Mesendoderm (in vitro differentiated cells): ENCODE results near the gene KCTD20.

Source experiments
- DNase-seq: peaks from one replicate; pipeline ENCODE4 v3.0.0; 2013
- H2AK5ac ChIP-seq: 2 replicates; pipeline ENCODE4 v1.6.1; 2013; ENCODE audit warnings: low read length, inconsistent platforms
- H2BK120ac ChIP-seq: 2 replicates; pipeline ENCODE4 v1.6.1; 2013; ENCODE audit warnings: low read depth, mild to moderate bottlenecking, low read length, moderate library complexity, mixed read lengths
- H2BK15ac ChIP-seq: replicated peaks from 2 replicates; pipeline ENCODE4 v1.6.1; 2013; ENCODE audit warnings: low read depth, mild to moderate bottlenecking, moderate library complexity
- H2BK5ac ChIP-seq: 2 replicates; pipeline ENCODE4 v1.6.1; 2013; ENCODE audit warnings: low read length, inconsistent platforms
- H3K18ac ChIP-seq: 2 replicates; pipeline ENCODE4 v1.6.1; 2013; ENCODE audit warnings: mild to moderate bottlenecking, low read length, mixed read lengths
- H3K23ac ChIP-seq: one replicate; pipeline ENCODE4 v1.6.1; 2013; ENCODE audit warnings: low read length
- H3K27ac ChIP-seq: 2 replicates; pipeline ENCODE4 v1.5.1; 2013; ENCODE audit warnings: low read depth, mild to moderate bottlenecking, inconsistent platforms, low read length, moderate library complexity
- H3K27me3 ChIP-seq: 2 replicates; pipeline ENCODE4 v1.6.1; 2013; ENCODE audit warnings: low read length, control low read depth, mild to moderate bottlenecking, inconsistent platforms; ENCODE audit not compliant: insufficient read depth, poor library complexity
- H3K36me3 ChIP-seq: 2 replicates; pipeline ENCODE4 v1.6.1; 2013; ENCODE audit warnings: low read length, inconsistent platforms; ENCODE audit not compliant: control insufficient read depth, insufficient read depth
- H3K4ac ChIP-seq: one replicate; pipeline ENCODE4 v1.6.1; 2013; ENCODE audit warnings: low read depth, mild to moderate bottlenecking, low read length, moderate library complexity
- H3K4me1 ChIP-seq: 2 replicates; pipeline ENCODE4 v1.6.1; 2013; ENCODE audit warnings: low read depth, low read length, inconsistent platforms; ENCODE audit not compliant: control insufficient read depth
- H3K4me2 ChIP-seq: 2 replicates; pipeline ENCODE4 v1.6.1; 2013; ENCODE audit warnings: low read length
- H3K4me3 ChIP-seq: 2 replicates; pipeline ENCODE4 v1.5.1; 2013; ENCODE audit warnings: mild to moderate bottlenecking, low read length
- H3K56ac ChIP-seq: one replicate; pipeline ENCODE4 v1.6.1; 2013; ENCODE audit warnings: low read length
- H3K79me1 ChIP-seq: 2 replicates; pipeline ENCODE4 v1.6.1; 2013; ENCODE audit warnings: low read length, inconsistent platforms
- H3K79me2 ChIP-seq: 2 replicates; pipeline ENCODE4 v1.6.1; 2013; ENCODE audit warnings: mild to moderate bottlenecking, low read length; ENCODE audit not compliant: control insufficient read depth, insufficient read depth
- H3K9ac ChIP-seq: 2 replicates; pipeline ENCODE4 v1.6.1; 2013; ENCODE audit warnings: low read length, inconsistent platforms
- H4K5ac ChIP-seq: one replicate; pipeline ENCODE4 v1.6.1; 2013; ENCODE audit warnings: low read length
- H4K8ac ChIP-seq: one replicate; pipeline ENCODE4 v1.6.1; 2013; ENCODE audit warnings: low read depth, mild to moderate bottlenecking, control low read depth, low read length, moderate library complexity
- WGBS: extraction: QIAGEN DNeasy Blood & Tissue Kit; methylation state at CpG from one replicate; pipeline ENCODE4 v1.1.7; 2013; ENCODE audit warnings: low lambda C conversion rate, missing lambda C conversion rate; ENCODE audit not compliant: insufficient coverage; ENCODE audit errors: extremely low coverage; 5-methylcytosine and 5-hydroxymethylcytosine counted together

The KCTD20 gene

GRCh38 chr6:36516988-36517387, 74.2 kb downstream of the KCTD20 start:
- Histone ChIP-seq H3K9ac (no peak overlapping the region), H4K8ac (no peak overlapping the region), H3K4me3 (no peak overlapping the region), H3K27me3 (no peaks in the 10 kb centered on the region), H2BK5ac (no peak overlapping the region), H2BK15ac (no peak overlapping the region), H3K27ac (no peak overlapping the region), H2BK120ac (no peak overlapping the region), H3K18ac (no peak overlapping the region), H4K5ac (no peak overlapping the region), H3K56ac (no peak overlapping the region), H3K79me2 (no peaks in the 10 kb centered on the region), H3K4ac (no peak overlapping the region), H3K23ac (no peak overlapping the region), H3K4me2 (no peak overlapping the region), H3K4me1 (no peaks in the 10 kb centered on the region), H2AK5ac (no peak overlapping the region), H3K79me1 (no peaks in the 10 kb centered on the region), H3K36me3 (no peaks in the 10 kb centered on the region)
- DNase-seq: no peak

- Histone ChIP-seq H3K18ac (no peak overlapping the region), H3K36me3 (no peaks in the 10 kb centered on the region), H3K79me1 (no peaks in the 10 kb centered on the region), H2BK5ac (no peak overlapping the region), H3K9ac (no peak overlapping the region), H3K56ac (no peak overlapping the region), H4K5ac (no peak overlapping the region), H3K4me3 (no peak overlapping the region), H3K79me2 (no peaks in the 10 kb centered on the region), H3K4ac (no peak overlapping the region), H3K4me1 (no peaks in the 10 kb centered on the region), H2BK15ac (no peak overlapping the region), H3K27ac (no peak overlapping the region), H4K8ac (no peak overlapping the region), H2BK120ac (no peak overlapping the region), H3K27me3 (no peaks in the 10 kb centered on the region), H2AK5ac (no peak overlapping the region), H3K23ac (no peak overlapping the region), H3K4me2 (no peak overlapping the region)
- WGBS: no CpG with 5 or more reads among the region's 2 CpGs
- DNase-seq: no peak
Measured at GRCh38 chr6:36517408-36517807, 74.6 kb downstream of the KCTD20 start.

- no peak for DNase-seq
- no peak overlapping the region for H2BK15ac ChIP-seq
- no peaks in the 10 kb centered on the region for H3K27me3 ChIP-seq
- H3K4me2 ChIP-seq: no peak overlapping the region
- H3K4me3 ChIP-seq: no peak overlapping the region
- H3K23ac ChIP-seq: no peak overlapping the region
- H4K5ac ChIP-seq: no peak overlapping the region
- no peaks in the 10 kb centered on the region for H3K36me3 ChIP-seq
- no peak overlapping the region for H3K27ac ChIP-seq
- no peak overlapping the region for H3K4ac ChIP-seq
- no peak overlapping the region for H3K9ac ChIP-seq
- no peak overlapping the region for H2BK120ac ChIP-seq
- no peaks in the 10 kb centered on the region for H3K79me2 ChIP-seq
- H2AK5ac ChIP-seq: no peak overlapping the region
- no peak overlapping the region for H2BK5ac ChIP-seq
- H3K56ac ChIP-seq: no peak overlapping the region
- H3K18ac ChIP-seq: no peak overlapping the region
- no peak overlapping the region for H4K8ac ChIP-seq
- no peaks in the 10 kb centered on the region for H3K4me1 ChIP-seq
- H3K79me1 ChIP-seq: no peaks in the 10 kb centered on the region
Measured at GRCh38 chr6:36519352-36519751, 76.6 kb downstream of the KCTD20 start.

DNA sequence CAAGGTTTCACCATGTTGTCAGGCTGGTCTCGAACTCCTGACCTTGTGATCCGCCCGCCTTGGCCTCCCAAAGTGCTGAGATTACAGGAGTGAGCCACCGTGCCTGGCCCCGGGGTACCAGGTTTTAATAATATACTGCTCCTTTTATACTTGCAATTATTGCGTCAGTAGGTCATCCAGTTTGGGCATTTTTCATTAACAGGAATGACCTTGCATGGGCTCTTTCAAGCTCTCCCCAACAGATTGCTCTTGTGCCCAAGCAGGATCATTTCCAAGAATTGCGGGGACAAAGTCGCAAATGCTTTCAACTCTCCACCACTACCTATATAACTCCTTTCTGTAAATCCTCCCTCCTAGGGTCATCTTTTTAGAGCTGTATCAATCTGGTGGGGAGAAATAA, 80.7 kb downstream of the KCTD20 start:
- no peaks in the 10 kb centered on the region for H3K36me3 ChIP-seq
- H3K27ac ChIP-seq: no peak overlapping the region
- no peaks in the 10 kb centered on the region for H3K4me1 ChIP-seq
- H3K18ac ChIP-seq: no peak overlapping the region
- no peak overlapping the region for H2BK5ac ChIP-seq
- no peak overlapping the region for H4K8ac ChIP-seq
- no peak overlapping the region for H4K5ac ChIP-seq
- H3K4ac ChIP-seq: no peak overlapping the region
- H3K79me1 ChIP-seq: peaks cover 2% of the 10 kb centered on the region
- no peaks in the 10 kb centered on the region for H3K79me2 ChIP-seq
- H3K23ac ChIP-seq: no peak overlapping the region
- H2AK5ac ChIP-seq: no peak overlapping the region
- H3K9ac ChIP-seq: no peak overlapping the region
- no peak overlapping the region for H3K56ac ChIP-seq
- no peak overlapping the region for H3K4me3 ChIP-seq
- DNase-seq: no peak
- no peaks in the 10 kb centered on the region for H3K27me3 ChIP-seq
- no peak overlapping the region for H2BK15ac ChIP-seq
- WGBS: no CpG with 5 or more reads among the region's 8 CpGs
- H3K4me2 ChIP-seq: no peak overlapping the region
- no peak overlapping the region for H2BK120ac ChIP-seq

DNA sequence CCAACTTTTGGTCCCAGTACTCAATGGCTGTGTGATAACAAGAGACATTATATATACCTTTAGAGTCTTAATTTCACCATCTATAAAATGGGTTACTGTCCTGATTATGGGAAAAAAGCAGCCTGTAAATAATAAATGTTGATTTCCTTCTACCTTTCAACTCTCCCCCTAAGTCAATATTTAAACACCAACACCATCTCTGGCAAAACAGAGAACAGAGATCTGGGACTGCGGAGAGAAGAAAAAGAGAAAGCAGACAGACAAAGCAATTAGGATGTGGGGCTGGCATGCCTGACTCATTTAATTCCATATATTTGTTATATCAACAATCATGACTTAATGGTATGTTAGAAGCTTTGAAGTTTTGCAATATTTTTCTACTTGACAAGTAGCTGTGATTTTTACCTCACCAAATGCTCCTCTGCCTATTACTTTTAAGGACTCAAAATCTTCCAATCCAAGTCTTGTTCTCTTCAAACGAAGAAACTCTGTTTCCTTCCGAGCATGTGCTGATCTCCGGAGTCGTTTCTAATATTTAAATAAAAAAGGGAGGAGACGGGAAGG, 81.2 kb downstream of the KCTD20 start:
- no peak overlapping the region for H2BK120ac ChIP-seq
- H4K5ac ChIP-seq: no peak overlapping the region
- no peak overlapping the region for H3K4ac ChIP-seq
- no peak overlapping the region for H4K8ac ChIP-seq
- H3K4me2 ChIP-seq: no peak overlapping the region
- H3K79me2 ChIP-seq: no peaks in the 10 kb centered on the region
- H3K9ac ChIP-seq: no peak overlapping the region
- H3K4me1 ChIP-seq: no peaks in the 10 kb centered on the region
- H2BK15ac ChIP-seq: no peak overlapping the region
- no peak for DNase-seq
- H3K23ac ChIP-seq: no peak overlapping the region
- H3K56ac ChIP-seq: no peak overlapping the region
- no peak overlapping the region for H2AK5ac ChIP-seq
- WGBS: no CpG with 5 or more reads among the region's 6 CpGs
- H3K79me1 ChIP-seq: peaks cover 2% of the 10 kb centered on the region
- no peak overlapping the region for H3K18ac ChIP-seq
- H3K27ac ChIP-seq: no peak overlapping the region
- H2BK5ac ChIP-seq: no peak overlapping the region
- no peak overlapping the region for H3K4me3 ChIP-seq
- H3K27me3 ChIP-seq: no peaks in the 10 kb centered on the region
- no peaks in the 10 kb centered on the region for H3K36me3 ChIP-seq

GRCh38 chr6:36524871-36525270, 82.1 kb downstream of the KCTD20 start:
- Histone ChIP-seq H4K5ac (no peak overlapping the region), H3K4me1 (no peaks in the 10 kb centered on the region), H3K18ac (no peak overlapping the region), H3K79me1 (peaks cover 2% of the 10 kb centered on the region), H3K4ac (no peak overlapping the region), H2AK5ac (no peak overlapping the region), H3K36me3 (no peaks in the 10 kb centered on the region), H3K27me3 (no peaks in the 10 kb centered on the region), H2BK120ac (no peak overlapping the region), H3K79me2 (no peaks in the 10 kb centered on the region), H3K56ac (no peak overlapping the region), H3K23ac (no peak overlapping the region), H3K4me3 (no peak overlapping the region), H3K9ac (no peak overlapping the region), H4K8ac (no peak overlapping the region), H2BK5ac (no peak overlapping the region), H3K4me2 (no peak overlapping the region), H3K27ac (no peak overlapping the region), H2BK15ac (no peak overlapping the region)
- no peak for DNase-seq
- WGBS: no CpG with 5 or more reads among the region's 5 CpGs
